Measurements from ENCODE around the gene DYSF. TPM values are rescaled to one million over a fixed set of nuclear protein-coding genes. Genes with fewer than 3 reads are reported as not detected.

DYSF gene
- total and polyA plus RNA-seq, 2 donors (not counting 3 experiments of a cell fraction or from before 2014, with no cell fraction given) = 50.9 to 152 TPM

- intact Hi-C loops (cut with micrococcal nuclease) = no loop called here
- Histone ChIP-seq H3K27me3 (ENCODE audit: control insufficient read depth in 2 of 2, insufficient read depth in 2 of 2, low read length in 2 of 2) (no peaks in the 10 kb centered on the region), H3K4me2 (ENCODE audit: insufficient read depth, low read length) (no peak overlapping the region), H4K20me1 (replicated peaks; ENCODE audit: control insufficient read depth, extremely low read depth, insufficient read depth, low read length) (no peaks in the 10 kb centered on the region), H3K9ac (replicated peaks; ENCODE audit: extremely low read depth, insufficient read depth, low read length) (no peak overlapping the region), H3K27ac (ENCODE audit: insufficient read depth, low read depth, low read length) (no peak overlapping the region), H3K79me2 (ENCODE audit: control insufficient read depth, insufficient read depth, low read length) (no peaks in the 10 kb centered on the region), H3K9me3 (replicated peaks; ENCODE audit: control insufficient read depth, insufficient read depth, low read length) (no peaks in the 10 kb centered on the region), H3K9me1 (replicated peaks; ENCODE audit: control insufficient read depth, extremely low read depth, insufficient read depth, low read length) (no peaks in the 10 kb centered on the region), H3K4me3 (replicated peaks in 1 of 3; ENCODE audit: insufficient read depth in 1 of 3, low read depth in 1 of 3, low read length in 3 of 3) (no peak overlapping the region), H2AFZ (ENCODE audit: low read depth, low read length) (no peak overlapping the region), H3K36me3 (ENCODE audit: control insufficient read depth in 2 of 2, extremely low read depth in 1 of 2, insufficient read depth in 2 of 2, low read length in 2 of 2) (peaks cover 3 to 40% of the 10 kb centered on the region in 2 experiments), H3K4me1 (ENCODE audit: control insufficient read depth, extremely low read depth, insufficient read depth, low read length) (peaks cover 10% of the 10 kb centered on the region)
- no peak for FAIRE-seq
- BruUV-seq (replicated peaks) = no TSS peak
- dilution Hi-C loops (cut with MboI; ENCODE audit: extremely low pct_ligation_motif_present, low sequenced_read_pairs) = no loop called here
- no peak for DNase-seq (ENCODE audit: low read depth, low spot score)
- TF ChIP-seq, protein P1, sequence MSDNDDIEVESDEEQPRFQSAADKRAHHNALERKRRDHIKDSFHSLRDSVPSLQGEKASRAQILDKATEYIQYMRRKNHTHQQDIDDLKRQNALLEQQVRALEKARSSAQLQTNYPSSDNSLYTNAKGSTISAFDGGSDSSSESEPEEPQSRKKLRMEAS (IDR thresholded peaks at IDR 0.05; ENCODE audit: insufficient read depth, insufficient read length) = no peak
- no peak for TF ChIP-seq MYC (IDR thresholded peaks at IDR 0.05; ENCODE audit: low read depth, low read length)
- no peak for TF ChIP-seq POLR2AphosphoS5 (IDR thresholded peaks at IDR 0.05; ENCODE audit: insufficient read depth, low read depth, low read length)
- TF ChIP-seq POLR2A (IDR thresholded peaks at IDR 0.05; ENCODE audit: low read depth, low read length) = no peak
- TF ChIP-seq, protein P2, sequence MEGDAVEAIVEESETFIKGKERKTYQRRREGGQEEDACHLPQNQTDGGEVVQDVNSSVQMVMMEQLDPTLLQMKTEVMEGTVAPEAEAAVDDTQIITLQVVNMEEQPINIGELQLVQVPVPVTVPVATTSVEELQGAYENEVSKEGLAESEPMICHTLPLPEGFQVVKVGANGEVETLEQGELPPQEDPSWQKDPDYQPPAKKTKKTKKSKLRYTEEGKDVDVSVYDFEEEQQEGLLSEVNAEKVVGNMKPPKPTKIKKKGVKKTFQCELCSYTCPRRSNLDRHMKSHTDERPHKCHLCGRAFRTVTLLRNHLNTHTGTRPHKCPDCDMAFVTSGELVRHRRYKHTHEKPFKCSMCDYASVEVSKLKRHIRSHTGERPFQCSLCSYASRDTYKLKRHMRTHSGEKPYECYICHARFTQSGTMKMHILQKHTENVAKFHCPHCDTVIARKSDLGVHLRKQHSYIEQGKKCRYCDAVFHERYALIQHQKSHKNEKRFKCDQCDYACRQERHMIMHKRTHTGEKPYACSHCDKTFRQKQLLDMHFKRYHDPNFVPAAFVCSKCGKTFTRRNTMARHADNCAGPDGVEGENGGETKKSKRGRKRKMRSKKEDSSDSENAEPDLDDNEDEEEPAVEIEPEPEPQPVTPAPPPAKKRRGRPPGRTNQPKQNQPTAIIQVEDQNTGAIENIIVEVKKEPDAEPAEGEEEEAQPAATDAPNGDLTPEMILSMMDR (IDR thresholded peaks at IDR 0.05; ENCODE audit: extremely low read depth in 1 of 2, insufficient read depth in 1 of 2, low read depth in 1 of 2, low read length in 2 of 2) = no peak
- TF ChIP-seq FOS (IDR thresholded peaks at IDR 0.05; ENCODE audit: borderline replicate concordance, insufficient read depth, low read length) = no peak
- TF ChIP-seq JUN (IDR thresholded peaks at IDR 0.05; ENCODE audit: borderline replicate concordance, insufficient read depth, insufficient read length, low read depth) = no peak
- TF ChIP-seq EZH2 (IDR thresholded peaks at IDR 0.05; ENCODE audit: borderline replicate concordance, low read depth, low read length, severe bottlenecking) = no peak
- no peak for TF ChIP-seq GATA2 (IDR thresholded peaks at IDR 0.05; ENCODE audit: insufficient read depth, insufficient read length, low read depth, low read length)
- CTCF ChIA-PET = no interaction called here
- POLR2A ChIA-PET = no interaction called here
These were observed 105.9 kb downstream of the DYSF start for GRCh38 chr2:71559080-71559827.

All from endothelial cell of umbilical vein (primary cell).